H54 (cell line): ENCODE data around the gene MAP4.

ENCODE experiments used
- DNase-seq: peaks from one replicate; pipeline ENCODE4 v3.0.0; 2011; ENCODE audit warnings: low spot score, mixed read lengths; ENCODE audit not compliant: insufficient read length
- FAIRE-seq: peaks from 3 replicates; lab custom pipeline; 2011; peaks lifted over from hg19 to GRCh38; lab: Jason Lieb, UNC
- POLR2A ChIP-seq: IDR thresholded peaks from 2 replicates; pipeline ENCODE4 v1.6.1; 2011; ENCODE audit warnings: low read depth, mild to moderate bottlenecking, low read length

Gene MAP4

GRCh38 chr3:48001991-48002390, 14.2 kb downstream of the MAP4 start:
- FAIRE-seq, result no peak
- no peak for TF ChIP-seq POLR2A
- no peak for DNase-seq

GRCh38 chr3:48000212-48000611, 16.0 kb downstream of the MAP4 start:
- no peak for DNase-seq
- no peak for FAIRE-seq
- no peak for TF ChIP-seq POLR2A

GRCh38 chr3:47996440-47996839, 19.8 kb downstream of the MAP4 start:
- no peak for DNase-seq
- FAIRE-seq, result peak; percentile 20
- TF ChIP-seq POLR2A, result no peak

- no peak for DNase-seq
- FAIRE-seq, result no peak
- TF ChIP-seq POLR2A, result no peak
Measured at GRCh38 chr3:47994180-47994579, 22.0 kb downstream of the MAP4 start.

GRCh38 chr3:47991341-47991740, 24.9 kb downstream of the MAP4 start:
- TF ChIP-seq POLR2A, result no peak
- FAIRE-seq (no peak), DNase-seq (no peak)

GRCh38 chr3:47989981-47990440, 26.2 kb downstream of the MAP4 start:
- FAIRE-seq (peak; percentile 99), DNase-seq (peak; percentile 62)
- TF ChIP-seq POLR2A, result no peak

- FAIRE-seq (no peak), DNase-seq (no peak)
Measured at GRCh38 chr3:47985381-47985780, 30.8 kb downstream of the MAP4 start.

GRCh38 chr3:47984075-47984728, 32.0 kb downstream of the MAP4 start:
- FAIRE-seq (peak; percentile 96), DNase-seq (peak; percentile 9)
- TF ChIP-seq POLR2A, result no peak

More at GRCh38 chr3:47985381-47985780, 30.8 kb downstream of the MAP4 start:
- no peak for TF ChIP-seq POLR2A

GRCh38 chr3:47980795-47981194, 35.4 kb downstream of the MAP4 start:
- FAIRE-seq, result no peak
- no peak for DNase-seq
- TF ChIP-seq POLR2A, result no peak

GRCh38 chr3:47979070-47979469, 37.1 kb downstream of the MAP4 start:
- no peak for TF ChIP-seq POLR2A
- DNase-seq (no peak), FAIRE-seq (peak; percentile 11)

- TF ChIP-seq POLR2A, result no peak
- FAIRE-seq, result no peak
- no peak for DNase-seq
Measured at GRCh38 chr3:47978386-47978785, 37.8 kb downstream of the MAP4 start.

GRCh38 chr3:47976135-47976732, 40.0 kb downstream of the MAP4 start:
- no peak for FAIRE-seq
- DNase-seq, result no peak

GRCh38 chr3:47974974-47975470, 41.2 kb downstream of the MAP4 start:
- no peak for DNase-seq
- FAIRE-seq, result no peak
- no peak for TF ChIP-seq POLR2A

More at GRCh38 chr3:47976135-47976732, 40.0 kb downstream of the MAP4 start:
- no peak for TF ChIP-seq POLR2A

GRCh38 chr3:47971081-47971480, 45.1 kb downstream of the MAP4 start:
- no peak for TF ChIP-seq POLR2A
- FAIRE-seq, result no peak

GRCh38 chr3:47964740-47965139, 51.5 kb downstream of the MAP4 start:
- FAIRE-seq (peak; percentile 52), DNase-seq (no peak)
- TF ChIP-seq POLR2A, result no peak

More at GRCh38 chr3:47971081-47971480, 45.1 kb downstream of the MAP4 start:
- DNase-seq, result no peak
